ENCODE data around the gene COL6A1. TPM values are rescaled to one million over a fixed set of nuclear protein-coding genes. Genes with fewer than 3 reads are reported as not detected.

Gene COL6A1
- polyA plus RNA-seq, 2 of the 4 experiments (the other 2 are of a cell fraction) = 3.9 to 18.3 TPM

GRCh38 chr21:46027851-46028493 is 46.4 kb downstream of the COL6A1 start:
- Histone ChIP-seq H3K4me1 (no peaks in the 10 kb centered on the region), H3K4me3 (no peak overlapping the region), H3K27ac (no peak overlapping the region), H3K4me2 (no peak overlapping the region), H3K9me3 (no peaks in the 10 kb centered on the region)
- TF ChIP-seq NPAS2 (CRISPR knock-in tag; IDR thresholded peaks at IDR 0.05; ENCODE audit: borderline replicate concordance) (no peak), KDM5A (IDR thresholded peaks at IDR 0.05) (no peak), JUN (IDR thresholded peaks at IDR 0.05) (no peak), FOXS1 (CRISPR knock-in tag; IDR thresholded peaks at IDR 0.05) (no peak), ELK1 (IDR thresholded peaks at IDR 0.05; ENCODE audit: low read depth, low read length) (no peak), RNF2 (IDR thresholded peaks at IDR 0.05; ENCODE audit: borderline replicate concordance, low read depth) (no peak), FOSL2 (IDR thresholded peaks at IDR 0.05) (no peak), FOSL2 (CRISPR knock-in tag; IDR thresholded peaks at IDR 0.05) (no peak), E2F6 (IDR thresholded peaks at IDR 0.05; ENCODE audit: borderline replicate concordance, low read depth) (no peak), JUNB (IDR thresholded peaks at IDR 0.05) (no peak), ESRRA (IDR thresholded peaks at IDR 0.05; ENCODE audit: borderline replicate concordance, low read length) (no peak), HMGXB4 (CRISPR knock-in tag; IDR thresholded peaks at IDR 0.05; ENCODE audit: borderline replicate concordance) (no peak), HOXB5 (CRISPR knock-in tag; IDR thresholded peaks at IDR 0.05) (no peak), ZNF302 (CRISPR knock-in tag; IDR thresholded peaks at IDR 0.05) (no peak), CEBPB (IDR thresholded peaks at IDR 0.05) (no peak), TFCP2L1 (CRISPR knock-in tag; IDR thresholded peaks at IDR 0.05) (no peak), FOSB (CRISPR knock-in tag; IDR thresholded peaks at IDR 0.05) (no peak)
- DNase-seq (ENCODE audit: low read depth in 1 of 2, low spot score in 1 of 2) (no peak), ATAC-seq (no peak), FAIRE-seq (no peak)
- 30% methylated on average over 3 of the region's 3 CpGs for WGBS (ENCODE audit: missing lambda C conversion rate)
- ChIA-PET CTCF (no interaction called here), POLR2A (no interaction called here)

GRCh38 chr21:46028573-46029091 is 47.1 kb downstream of the COL6A1 start:
- no peak overlapping the region for H3K27ac ChIP-seq
- no peak for ATAC-seq
- CTCF ChIA-PET = no interaction called here
- H3K4me1 ChIP-seq = no peaks in the 10 kb centered on the region
- no peaks in the 10 kb centered on the region for H3K9me3 ChIP-seq
- H3K4me3 ChIP-seq = no peak overlapping the region
- TF ChIP-seq CHD2 (IDR thresholded peaks at IDR 0.05; ENCODE audit: low read length, partially characterized antibody) = no peak
- no peak for TF ChIP-seq MAFK (IDR thresholded peaks at IDR 0.05; ENCODE audit: partially characterized antibody)
- TF ChIP-seq HEYL (CRISPR knock-in tag; IDR thresholded peaks at IDR 0.05) = no peak
- TF ChIP-seq ZNF302 (CRISPR knock-in tag; IDR thresholded peaks at IDR 0.05) = no peak
- TF ChIP-seq MYC (IDR thresholded peaks at IDR 0.05; ENCODE audit: borderline replicate concordance, low read length) = no peak
- TF ChIP-seq CHD4 (IDR thresholded peaks at IDR 0.05; ENCODE audit: borderline replicate concordance) = no peak
- no peak for TF ChIP-seq BHLHE40 (IDR thresholded peaks at IDR 0.05; ENCODE audit: low read depth, low read length)
- TF ChIP-seq HMGXB4 (CRISPR knock-in tag; IDR thresholded peaks at IDR 0.05; ENCODE audit: borderline replicate concordance) = no peak
- no peak for TF ChIP-seq CEBPB (IDR thresholded peaks at IDR 0.05)
- no peak for TF ChIP-seq TP53 (CRISPR knock-in tag; IDR thresholded peaks at IDR 0.05)
- no peak for TF ChIP-seq RAD21 (conservative IDR thresholded peaks at IDR 0.05 in 1 of 2, IDR thresholded peaks at IDR 0.05 in 1 of 2)
- TF ChIP-seq PHF8 (IDR thresholded peaks at IDR 0.05; ENCODE audit: borderline replicate concordance, low read depth) = no peak
- POLR2A ChIA-PET = no interaction called here
- no peak for DNase-seq (ENCODE audit: low read depth in 1 of 2, low spot score in 1 of 2)
- WGBS (ENCODE audit: missing lambda C conversion rate) = 12% methylated on average over 1 of the region's 1 CpG
- no peak for FAIRE-seq
- H3K4me2 ChIP-seq = no peak overlapping the region

Data from A549 (cell line).